Measurements from ENCODE around the gene SLU7. TPM values are rescaled to one million over a fixed set of nuclear protein-coding genes. Genes with fewer than 3 reads are reported as not detected.
"Not testable (repeated sequence)": the region's sequence is repeated elsewhere in the genome, so short reads cannot be mapped to it uniquely, and the experiment has no call there.

The SLU7 gene
- total RNA-seq, 2 donors from 2014 or later: 18.8 to 42.8 TPM

DNA sequence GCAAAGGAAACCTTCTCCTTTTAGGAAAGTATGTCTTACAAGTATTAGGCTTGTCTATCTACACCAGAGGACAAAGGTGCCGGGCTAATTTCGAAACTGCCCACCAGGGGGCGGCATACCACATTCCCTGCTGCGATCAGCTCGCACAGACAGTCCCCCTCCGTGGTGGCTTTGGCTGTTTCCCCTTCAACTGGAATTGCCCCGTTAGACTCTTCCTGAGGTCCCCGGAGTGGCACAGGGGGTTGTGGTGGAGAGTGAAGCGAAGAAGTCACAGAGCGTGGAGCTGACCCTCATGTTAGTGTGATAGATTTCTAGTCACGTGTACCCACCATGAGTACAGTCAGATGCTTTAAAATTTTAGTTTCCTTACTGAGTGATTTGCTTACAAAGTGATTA, 20.3 kb upstream of the SLU7 start:
- peak; percentile 94 for ATAC-seq
- Histone ChIP-seq H3K9me3 (no peaks in the 10 kb centered on the region), H3K4me3 (no peak overlapping the region), H3K27me3 (no peaks in the 10 kb centered on the region), H3K36me3 (replicated peaks in 1 of 2; ENCODE audit: insufficient read depth in 1 of 2, low read depth in 2 of 2) (no peaks in the 10 kb centered on the region), H3K4me1 (peaks cover 10% of the 10 kb centered on the region), H3K27ac (peak overlapping the region; percentile 8 to 56 (median 36))
- peak; percentile 85 to 92 (median 88) for DNase-seq
- intact Hi-C loops (cut with DNase I): no loop called here
- TF ChIP-seq, protein P1, sequence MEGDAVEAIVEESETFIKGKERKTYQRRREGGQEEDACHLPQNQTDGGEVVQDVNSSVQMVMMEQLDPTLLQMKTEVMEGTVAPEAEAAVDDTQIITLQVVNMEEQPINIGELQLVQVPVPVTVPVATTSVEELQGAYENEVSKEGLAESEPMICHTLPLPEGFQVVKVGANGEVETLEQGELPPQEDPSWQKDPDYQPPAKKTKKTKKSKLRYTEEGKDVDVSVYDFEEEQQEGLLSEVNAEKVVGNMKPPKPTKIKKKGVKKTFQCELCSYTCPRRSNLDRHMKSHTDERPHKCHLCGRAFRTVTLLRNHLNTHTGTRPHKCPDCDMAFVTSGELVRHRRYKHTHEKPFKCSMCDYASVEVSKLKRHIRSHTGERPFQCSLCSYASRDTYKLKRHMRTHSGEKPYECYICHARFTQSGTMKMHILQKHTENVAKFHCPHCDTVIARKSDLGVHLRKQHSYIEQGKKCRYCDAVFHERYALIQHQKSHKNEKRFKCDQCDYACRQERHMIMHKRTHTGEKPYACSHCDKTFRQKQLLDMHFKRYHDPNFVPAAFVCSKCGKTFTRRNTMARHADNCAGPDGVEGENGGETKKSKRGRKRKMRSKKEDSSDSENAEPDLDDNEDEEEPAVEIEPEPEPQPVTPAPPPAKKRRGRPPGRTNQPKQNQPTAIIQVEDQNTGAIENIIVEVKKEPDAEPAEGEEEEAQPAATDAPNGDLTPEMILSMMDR (IDR thresholded peaks at IDR 0.05): peak; percentile 79 to 94 (median 86)
- no peak for TF ChIP-seq POLR2A (IDR thresholded peaks at IDR 0.05)
- 1% methylated on average over 11 of the region's 11 CpGs for WGBS, 2 donors

DNA sequence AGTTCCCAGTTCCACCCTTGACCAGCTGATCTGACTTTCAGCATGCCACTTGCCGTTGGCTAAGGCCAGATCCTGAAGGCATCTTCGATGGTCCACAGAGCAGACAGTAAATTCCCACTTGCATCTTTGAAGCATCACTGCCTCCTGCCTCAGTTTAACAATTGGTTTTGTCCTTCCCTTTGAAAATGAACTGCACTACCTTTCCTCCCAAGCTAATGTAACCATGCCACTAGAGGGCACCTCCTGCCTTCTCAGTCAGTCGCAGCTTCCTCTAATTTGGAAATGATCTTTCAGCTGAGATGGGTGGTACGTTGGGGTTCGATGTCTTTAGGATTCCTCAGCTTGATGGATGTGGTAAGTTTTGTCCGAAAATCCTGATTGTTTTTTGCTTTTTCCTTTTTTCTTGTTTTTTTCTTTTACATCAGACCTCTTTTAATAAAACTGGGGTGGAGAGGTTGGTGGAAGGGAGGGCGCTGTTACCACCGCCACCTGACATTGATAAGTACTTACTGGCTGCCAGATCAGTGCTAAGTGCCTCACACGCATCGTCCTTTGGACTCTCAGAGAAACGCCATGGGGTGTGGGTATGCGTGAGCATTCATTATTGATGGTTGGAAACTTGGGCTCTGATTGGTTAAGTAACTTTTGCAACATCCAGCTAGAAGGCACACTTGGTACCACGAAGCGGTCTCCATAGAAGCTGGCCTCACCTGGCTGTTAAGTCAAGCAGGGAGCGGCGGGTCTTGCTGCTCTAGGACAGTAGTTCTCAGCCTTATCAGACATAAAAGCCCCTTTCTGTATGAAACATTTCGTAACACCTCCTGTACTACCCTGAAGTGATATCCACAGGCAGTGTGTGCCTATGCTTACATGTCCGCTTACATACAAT, 19.7 kb upstream of the SLU7 start:
- H3K4me3 ChIP-seq: no peak overlapping the region
- no peaks in the 10 kb centered on the region for H3K36me3 ChIP-seq (replicated peaks in 1 of 2; ENCODE audit: insufficient read depth in 1 of 2, low read depth in 2 of 2)
- peak overlapping the region; percentile 8 to 56 (median 36) for H3K27ac ChIP-seq
- H3K27me3 ChIP-seq: no peaks in the 10 kb centered on the region
- intact Hi-C loops (cut with DNase I): no loop called here
- TF ChIP-seq POLR2A (IDR thresholded peaks at IDR 0.05): no peak
- TF ChIP-seq, protein P1 (IDR thresholded peaks at IDR 0.05): peak; percentile 50 to 80 (median 61)
- DNase-seq (peak; percentile 38 to 66 (median 62)), ATAC-seq (peak; percentile 71)
- no peaks in the 10 kb centered on the region for H3K9me3 ChIP-seq
- peaks cover 10% of the 10 kb centered on the region for H3K4me1 ChIP-seq
- WGBS, 2 donors: 1 to 3% methylated on average over 18 of the region's 18 CpGs

DNA sequence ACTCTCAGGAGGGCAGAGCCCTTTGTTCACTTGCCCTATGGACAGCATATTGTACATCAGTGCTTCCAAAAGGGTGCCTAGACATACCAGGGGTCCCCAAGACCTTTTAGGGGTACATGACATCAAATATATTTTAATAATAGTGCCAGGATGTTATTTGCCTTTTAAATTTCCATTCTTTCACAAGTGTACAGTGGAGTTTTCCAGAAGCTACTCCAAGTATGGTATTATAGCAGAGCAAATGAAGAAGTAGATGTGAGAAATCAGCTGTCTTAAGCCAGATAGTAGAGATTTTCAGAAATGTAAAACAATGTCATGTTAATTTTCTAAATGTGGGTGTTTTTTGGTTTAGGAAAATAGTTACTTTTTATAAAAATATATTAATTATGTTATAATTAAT, 18.4 kb upstream of the SLU7 start:
- ATAC-seq: no peak
- peaks cover 10% of the 10 kb centered on the region for H3K4me1 ChIP-seq
- intact Hi-C loops (cut with DNase I): no loop called here
- no peak for TF ChIP-seq POLR2A (IDR thresholded peaks at IDR 0.05)
- TF ChIP-seq, protein P1 (IDR thresholded peaks at IDR 0.05): no peak
- no peaks in the 10 kb centered on the region for H3K27me3 ChIP-seq
- no peak overlapping the region for H3K4me3 ChIP-seq
- H3K9me3 ChIP-seq: no peaks in the 10 kb centered on the region
- H3K36me3 ChIP-seq (replicated peaks in 1 of 2; ENCODE audit: insufficient read depth in 1 of 2, low read depth in 2 of 2): no peaks in the 10 kb centered on the region
- no peak for DNase-seq
- no peak overlapping the region for H3K27ac ChIP-seq

DNA sequence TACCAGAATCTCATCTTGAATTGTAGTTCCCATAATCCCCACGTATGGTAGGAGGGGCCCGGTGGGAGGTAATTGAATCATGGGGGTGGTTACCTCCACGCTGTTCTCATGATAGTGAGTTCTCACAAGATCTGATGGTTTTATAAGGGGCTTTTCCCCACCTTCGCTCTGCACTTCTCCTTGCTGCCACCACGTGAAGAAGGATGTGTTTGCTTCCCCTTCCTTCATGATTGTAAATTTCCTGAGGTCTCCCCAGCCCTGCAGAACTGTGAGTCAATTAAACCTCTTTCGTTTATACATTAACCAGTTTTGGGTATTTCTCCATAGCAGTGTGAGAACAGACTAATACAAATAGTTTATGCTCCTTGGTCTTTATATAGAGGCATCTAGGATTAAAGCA, 17.8 kb upstream of the SLU7 start:
- WGBS, 2 donors: 37 to 50% methylated on average over 6 of the region's 6 CpGs
- DNase-seq; H3K36me3 ChIP-seq (replicated peaks in 1 of 2; ENCODE audit: insufficient read depth in 1 of 2, low read depth in 2 of 2); H3K27ac ChIP-seq; intact Hi-C loops (cut with DNase I); H3K27me3 ChIP-seq; ATAC-seq; H3K9me3 ChIP-seq; H3K4me3 ChIP-seq: not testable (repeated sequence)
- H3K4me1 ChIP-seq: peaks cover 10% of the 10 kb centered on the region

DNA sequence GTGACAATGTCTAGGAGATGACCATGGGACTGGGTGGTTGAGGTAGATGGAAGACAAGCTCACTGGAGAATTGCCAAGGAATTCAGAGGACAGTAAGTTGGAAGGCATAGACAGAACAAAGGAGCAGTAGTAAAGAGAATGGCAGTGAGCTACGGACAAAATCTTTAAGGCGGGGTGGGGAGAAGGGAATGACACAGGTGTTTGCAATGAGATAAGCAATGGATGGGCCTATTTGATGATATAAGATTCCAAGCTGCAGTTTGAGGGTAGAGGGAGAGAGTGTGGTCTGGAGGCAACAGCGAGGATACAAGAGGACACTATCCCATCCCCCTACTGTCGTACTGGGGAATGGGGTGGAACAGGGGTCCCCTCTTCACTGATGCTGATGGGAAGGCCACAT, 17.1 kb upstream of the SLU7 start:
- Histone ChIP-seq H3K27ac (no peak overlapping the region), H3K36me3 (replicated peaks in 1 of 2; ENCODE audit: insufficient read depth in 1 of 2, low read depth in 2 of 2) (no peaks in the 10 kb centered on the region), H3K9me3 (no peaks in the 10 kb centered on the region), H3K27me3 (no peaks in the 10 kb centered on the region), H3K4me3 (no peak overlapping the region), H3K4me1 (peaks cover 10% of the 10 kb centered on the region)
- DNase-seq (no peak), ATAC-seq (no peak)
- TF ChIP-seq, protein P1 (IDR thresholded peaks at IDR 0.05): no peak
- TF ChIP-seq POLR2A (IDR thresholded peaks at IDR 0.05): no peak
- 63 to 64% methylated on average over 4 of the region's 4 CpGs for WGBS, 2 donors
- intact Hi-C loops (cut with DNase I): no loop called here

Data from body of pancreas (tissue), 4 donors.